ENCODE data around the gene GDPD5. TPM values are rescaled to one million over a fixed set of nuclear protein-coding genes. Genes with fewer than 3 reads are reported as not detected.

Gene GDPD5
- total and polyA plus RNA-seq, 2 donors (not counting 3 experiments of a cell fraction or from before 2014, with no cell fraction given) = 60.2 to 79.2 TPM

DNA sequence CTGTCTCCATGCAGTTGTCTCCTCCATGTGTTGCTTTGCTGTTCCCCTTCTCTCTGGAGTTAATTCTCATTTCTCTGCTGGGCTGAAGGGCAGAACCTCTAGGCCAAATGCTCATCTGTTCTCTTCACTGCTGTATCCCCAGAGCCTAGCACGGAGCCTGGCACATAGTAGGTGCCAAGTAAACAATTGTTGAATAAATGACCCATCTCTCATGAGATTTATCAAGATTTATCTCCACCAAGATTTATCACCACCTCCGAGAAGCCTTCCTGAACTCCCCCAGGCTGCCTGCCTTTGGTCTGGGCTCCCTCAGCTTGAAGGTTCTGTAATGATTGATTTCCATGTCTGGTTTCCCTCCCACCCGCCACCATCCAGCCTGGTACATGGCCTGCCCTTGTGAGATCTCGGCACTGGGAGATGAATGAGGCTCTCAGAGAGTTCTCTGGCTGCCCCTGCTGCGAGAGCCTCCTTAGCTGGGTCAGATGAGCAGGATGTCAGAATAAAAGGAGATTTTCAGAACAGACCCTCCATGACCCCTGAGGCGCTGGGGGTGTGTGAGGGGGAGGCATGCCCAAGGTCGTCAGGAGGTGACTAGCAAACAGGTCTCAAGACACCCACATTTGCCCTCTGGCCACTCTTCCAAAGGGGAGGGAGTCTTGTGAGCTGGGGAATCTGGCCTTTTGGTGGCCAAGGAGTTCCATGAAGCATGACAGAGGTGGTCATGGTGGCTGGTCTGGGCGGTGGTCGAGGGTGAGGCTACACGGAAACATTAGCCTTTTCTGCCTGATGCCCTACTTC lies 2.4 kb upstream of the GDPD5 start:
- Histone ChIP-seq H3K27me3 (ENCODE audit: control insufficient read depth in 2 of 2, insufficient read depth in 2 of 2, low read length in 2 of 2) (no peaks in the 10 kb centered on the region), H3K9me1 (replicated peaks; ENCODE audit: control insufficient read depth, extremely low read depth, insufficient read depth, low read length) (no peaks in the 10 kb centered on the region), H3K4me3 (replicated peaks in 1 of 3; ENCODE audit: insufficient read depth in 1 of 3, low read depth in 1 of 3, low read length in 3 of 3) (no peak overlapping the region), H3K4me2 (ENCODE audit: insufficient read depth, low read length) (no peak overlapping the region), H4K20me1 (replicated peaks; ENCODE audit: control insufficient read depth, extremely low read depth, insufficient read depth, low read length) (no peaks in the 10 kb centered on the region), H3K9me3 (replicated peaks; ENCODE audit: control insufficient read depth, insufficient read depth, low read length) (no peaks in the 10 kb centered on the region), H3K27ac (ENCODE audit: insufficient read depth, low read depth, low read length) (no peak overlapping the region), H3K79me2 (ENCODE audit: control insufficient read depth, insufficient read depth, low read length) (no peaks in the 10 kb centered on the region), H3K4me1 (ENCODE audit: control insufficient read depth, extremely low read depth, insufficient read depth, low read length) (peaks cover 17% of the 10 kb centered on the region), H3K9ac (replicated peaks; ENCODE audit: extremely low read depth, insufficient read depth, low read length) (no peak overlapping the region), H2AFZ (ENCODE audit: low read depth, low read length) (no peak overlapping the region), H3K36me3 (ENCODE audit: control insufficient read depth in 2 of 2, extremely low read depth in 1 of 2, insufficient read depth in 2 of 2, low read length in 2 of 2) (no peaks in the 10 kb centered on the region)
- ChIA-PET CTCF (interaction anchor here (0.6 to 7.2 kb wide), 10 partner anchors 9 to 140 kb away, joined by 3 to 115 read pairs (median 4); no protein-coding TSS in a partner anchor), POLR2A (interaction anchor here (1.3 kb wide), 1 partner anchor 26 kb away, joined by 3 read pairs; no protein-coding TSS in a partner anchor)
- dilution Hi-C loops (cut with MboI; ENCODE audit: extremely low pct_ligation_motif_present, low sequenced_read_pairs) (no loop called here), intact Hi-C loops (cut with micrococcal nuclease) (loop anchor here (5.0 kb wide), 1 partner anchor 36 kb away; no protein-coding TSS in a partner anchor)
- no peak for DNase-seq (ENCODE audit: low read depth, low spot score)
- TF ChIP-seq JUN (IDR thresholded peaks at IDR 0.05; ENCODE audit: borderline replicate concordance, insufficient read depth, insufficient read length, low read depth) = no peak
- FAIRE-seq = no peak
- BruUV-seq (replicated peaks) = no TSS peak

DNA sequence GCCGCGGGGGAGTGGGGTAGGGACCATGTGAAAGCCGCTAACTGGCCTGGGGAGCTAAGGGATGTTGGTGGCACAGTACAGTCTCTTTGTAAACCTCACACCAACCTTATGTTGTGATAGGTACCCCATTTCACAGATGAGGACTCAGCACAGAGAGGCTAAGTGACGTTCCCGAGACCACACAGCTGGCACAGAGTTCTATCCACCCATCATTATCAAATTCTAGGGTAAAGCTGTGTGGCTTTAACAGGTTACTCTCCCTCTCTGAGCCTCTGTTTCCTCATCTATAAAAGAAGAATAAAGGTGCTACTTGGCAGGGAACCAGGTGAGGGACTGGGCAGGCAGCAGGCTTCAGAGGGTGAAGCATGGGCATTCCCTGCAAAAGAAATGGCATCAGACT lies 1.4 kb upstream of the GDPD5 start:
- no peak for DNase-seq (ENCODE audit: low read depth, low spot score)
- no peak overlapping the region for H2AFZ ChIP-seq (ENCODE audit: low read depth, low read length)
- H3K4me1 ChIP-seq (ENCODE audit: control insufficient read depth, extremely low read depth, insufficient read depth, low read length) = peaks cover 22% of the 10 kb centered on the region
- dilution Hi-C loops (cut with MboI; ENCODE audit: extremely low pct_ligation_motif_present, low sequenced_read_pairs) (no loop called here), intact Hi-C loops (cut with micrococcal nuclease) (loop anchor here (5.0 kb wide), 1 partner anchor 35 kb away; no protein-coding TSS in a partner anchor)
- no peaks in the 10 kb centered on the region for H3K36me3 ChIP-seq (ENCODE audit: control insufficient read depth in 2 of 2, extremely low read depth in 1 of 2, insufficient read depth in 2 of 2, low read length in 2 of 2)
- no peaks in the 10 kb centered on the region for H3K9me3 ChIP-seq (replicated peaks; ENCODE audit: control insufficient read depth, insufficient read depth, low read length)
- no peak overlapping the region for H3K4me2 ChIP-seq (ENCODE audit: insufficient read depth, low read length)
- no peaks in the 10 kb centered on the region for H3K9me1 ChIP-seq (replicated peaks; ENCODE audit: control insufficient read depth, extremely low read depth, insufficient read depth, low read length)
- H3K9ac ChIP-seq (replicated peaks; ENCODE audit: extremely low read depth, insufficient read depth, low read length) = no peak overlapping the region
- no peak overlapping the region for H3K4me3 ChIP-seq (replicated peaks in 1 of 3; ENCODE audit: insufficient read depth in 1 of 3, low read depth in 1 of 3, low read length in 3 of 3)
- no peak overlapping the region for H3K27ac ChIP-seq (ENCODE audit: insufficient read depth, low read depth, low read length)
- peak; percentile 12 for FAIRE-seq
- POLR2A ChIA-PET = no interaction called here
- H4K20me1 ChIP-seq (replicated peaks; ENCODE audit: control insufficient read depth, extremely low read depth, insufficient read depth, low read length) = no peaks in the 10 kb centered on the region
- CTCF ChIA-PET = interaction anchor here (2.9 kb wide), 1 partner anchor 73 kb away, joined by 8 read pairs; no protein-coding TSS in a partner anchor
- H3K79me2 ChIP-seq (ENCODE audit: control insufficient read depth, insufficient read depth, low read length) = no peaks in the 10 kb centered on the region
- TF ChIP-seq POLR2AphosphoS5 (IDR thresholded peaks at IDR 0.05; ENCODE audit: insufficient read depth, low read depth, low read length) (no peak), GATA2 (IDR thresholded peaks at IDR 0.05; ENCODE audit: insufficient read depth, insufficient read length, low read depth, low read length) (no peak), POLR2A (IDR thresholded peaks at IDR 0.05; ENCODE audit: low read depth, low read length) (no peak), JUN (IDR thresholded peaks at IDR 0.05; ENCODE audit: borderline replicate concordance, insufficient read depth, insufficient read length, low read depth) (no peak), FOS (IDR thresholded peaks at IDR 0.05; ENCODE audit: borderline replicate concordance, insufficient read depth, low read length) (no peak)
- TF ChIP-seq, protein P1, sequence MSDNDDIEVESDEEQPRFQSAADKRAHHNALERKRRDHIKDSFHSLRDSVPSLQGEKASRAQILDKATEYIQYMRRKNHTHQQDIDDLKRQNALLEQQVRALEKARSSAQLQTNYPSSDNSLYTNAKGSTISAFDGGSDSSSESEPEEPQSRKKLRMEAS (IDR thresholded peaks at IDR 0.05; ENCODE audit: insufficient read depth, insufficient read length) = no peak
- TF ChIP-seq, protein P2, sequence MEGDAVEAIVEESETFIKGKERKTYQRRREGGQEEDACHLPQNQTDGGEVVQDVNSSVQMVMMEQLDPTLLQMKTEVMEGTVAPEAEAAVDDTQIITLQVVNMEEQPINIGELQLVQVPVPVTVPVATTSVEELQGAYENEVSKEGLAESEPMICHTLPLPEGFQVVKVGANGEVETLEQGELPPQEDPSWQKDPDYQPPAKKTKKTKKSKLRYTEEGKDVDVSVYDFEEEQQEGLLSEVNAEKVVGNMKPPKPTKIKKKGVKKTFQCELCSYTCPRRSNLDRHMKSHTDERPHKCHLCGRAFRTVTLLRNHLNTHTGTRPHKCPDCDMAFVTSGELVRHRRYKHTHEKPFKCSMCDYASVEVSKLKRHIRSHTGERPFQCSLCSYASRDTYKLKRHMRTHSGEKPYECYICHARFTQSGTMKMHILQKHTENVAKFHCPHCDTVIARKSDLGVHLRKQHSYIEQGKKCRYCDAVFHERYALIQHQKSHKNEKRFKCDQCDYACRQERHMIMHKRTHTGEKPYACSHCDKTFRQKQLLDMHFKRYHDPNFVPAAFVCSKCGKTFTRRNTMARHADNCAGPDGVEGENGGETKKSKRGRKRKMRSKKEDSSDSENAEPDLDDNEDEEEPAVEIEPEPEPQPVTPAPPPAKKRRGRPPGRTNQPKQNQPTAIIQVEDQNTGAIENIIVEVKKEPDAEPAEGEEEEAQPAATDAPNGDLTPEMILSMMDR (IDR thresholded peaks at IDR 0.05; ENCODE audit: extremely low read depth in 1 of 2, insufficient read depth in 1 of 2, low read depth in 1 of 2, low read length in 2 of 2) = no peak
- BruUV-seq (replicated peaks) = no TSS peak
- no peaks in the 10 kb centered on the region for H3K27me3 ChIP-seq (ENCODE audit: control insufficient read depth in 2 of 2, insufficient read depth in 2 of 2, low read length in 2 of 2)

Measured in endothelial cell of umbilical vein (primary cell).